Measurements from ENCODE around the gene GABRB2.

DNA sequence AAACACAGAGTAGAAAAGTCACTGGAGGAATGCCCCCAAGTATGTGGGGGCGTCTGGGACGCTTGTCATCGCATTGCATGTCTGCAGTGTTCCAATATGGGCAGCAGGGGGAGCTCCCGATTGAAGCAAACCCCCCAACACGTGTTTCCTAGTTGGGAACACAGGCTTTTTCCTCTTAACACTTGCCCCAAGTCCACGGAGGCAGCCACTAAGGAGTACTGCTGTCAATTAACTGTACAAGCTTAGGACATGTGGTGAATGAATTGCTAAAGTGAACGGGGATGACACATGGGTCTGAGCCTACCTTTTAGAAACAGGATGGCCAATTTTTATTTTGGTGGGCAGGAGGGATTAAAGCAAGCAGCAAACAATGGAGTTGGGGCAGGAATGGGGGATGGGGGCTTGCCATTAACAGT is 2.2 kb downstream of the GABRB2 start:
- TF ChIP-seq RFX5 (IDR thresholded peaks at IDR 0.05; ENCODE audit: low read depth, low read length): no peak
- TF ChIP-seq, protein P1, sequence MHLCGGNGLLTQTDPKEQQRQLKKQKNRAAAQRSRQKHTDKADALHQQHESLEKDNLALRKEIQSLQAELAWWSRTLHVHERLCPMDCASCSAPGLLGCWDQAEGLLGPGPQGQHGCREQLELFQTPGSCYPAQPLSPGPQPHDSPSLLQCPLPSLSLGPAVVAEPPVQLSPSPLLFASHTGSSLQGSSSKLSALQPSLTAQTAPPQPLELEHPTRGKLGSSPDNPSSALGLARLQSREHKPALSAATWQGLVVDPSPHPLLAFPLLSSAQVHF (CRISPR knock-in tag; IDR thresholded peaks at IDR 0.05): no peak
- TF ChIP-seq POLR2AphosphoS5 (IDR thresholded peaks at IDR 0.05; ENCODE audit: low read depth, low read length): no peak
- TF ChIP-seq RBM22 (optimal IDR thresholded peaks at IDR 0.05; ENCODE audit: low read length): no peak
- no peak for TF ChIP-seq SIN3B (IDR thresholded peaks at IDR 0.05; ENCODE audit: low read length)
- TF ChIP-seq JUN (CRISPR knock-in tag; IDR thresholded peaks at IDR 0.05): no peak
- no peak for TF ChIP-seq SIN3A (IDR thresholded peaks at IDR 0.05; ENCODE audit: borderline replicate concordance, low read depth, low read length)
- TF ChIP-seq MXI1 (IDR thresholded peaks at IDR 0.05; ENCODE audit: borderline replicate concordance, low read depth, low read length): no peak
- no peak for TF ChIP-seq JUND (CRISPR knock-in tag; IDR thresholded peaks at IDR 0.05)
- TF ChIP-seq MTA1 (CRISPR knock-in tag; IDR thresholded peaks at IDR 0.05; ENCODE audit: borderline replicate concordance): no peak
- TF ChIP-seq, protein P2, sequence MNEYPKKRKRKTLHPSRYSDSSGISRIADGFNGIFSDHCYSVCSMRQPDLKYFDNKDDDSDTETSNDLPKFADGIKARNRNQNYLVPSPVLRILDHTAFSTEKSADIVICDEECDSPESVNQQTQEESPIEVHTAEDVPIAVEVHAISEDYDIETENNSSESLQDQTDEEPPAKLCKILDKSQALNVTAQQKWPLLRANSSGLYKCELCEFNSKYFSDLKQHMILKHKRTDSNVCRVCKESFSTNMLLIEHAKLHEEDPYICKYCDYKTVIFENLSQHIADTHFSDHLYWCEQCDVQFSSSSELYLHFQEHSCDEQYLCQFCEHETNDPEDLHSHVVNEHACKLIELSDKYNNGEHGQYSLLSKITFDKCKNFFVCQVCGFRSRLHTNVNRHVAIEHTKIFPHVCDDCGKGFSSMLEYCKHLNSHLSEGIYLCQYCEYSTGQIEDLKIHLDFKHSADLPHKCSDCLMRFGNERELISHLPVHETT (CRISPR knock-in tag; conservative IDR thresholded peaks at IDR 0.05): no peak
- TF ChIP-seq, protein P3, sequence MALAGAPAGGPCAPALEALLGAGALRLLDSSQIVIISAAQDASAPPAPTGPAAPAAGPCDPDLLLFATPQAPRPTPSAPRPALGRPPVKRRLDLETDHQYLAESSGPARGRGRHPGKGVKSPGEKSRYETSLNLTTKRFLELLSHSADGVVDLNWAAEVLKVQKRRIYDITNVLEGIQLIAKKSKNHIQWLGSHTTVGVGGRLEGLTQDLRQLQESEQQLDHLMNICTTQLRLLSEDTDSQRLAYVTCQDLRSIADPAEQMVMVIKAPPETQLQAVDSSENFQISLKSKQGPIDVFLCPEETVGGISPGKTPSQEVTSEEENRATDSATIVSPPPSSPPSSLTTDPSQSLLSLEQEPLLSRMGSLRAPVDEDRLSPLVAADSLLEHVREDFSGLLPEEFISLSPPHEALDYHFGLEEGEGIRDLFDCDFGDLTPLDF (CRISPR knock-in tag; IDR thresholded peaks at IDR 0.05): no peak
